Right ventricle myocardium inferior (tissue), 1 donor: Measurements from ENCODE around the gene KRT37. TPM values are rescaled to one million over a fixed set of nuclear protein-coding genes. Genes with fewer than 3 reads are reported as not detected.
"Not testable (repeated sequence)": the region's sequence is repeated elsewhere in the genome, so short reads cannot be mapped to it uniquely, and the experiment has no call there.

Source experiments
- ATAC-seq: fragments of 200-7000 bp; cut with Tn5 transposase; one replicate; pipeline ENCODE4 v1.9.1; 2020; ENCODE audit warnings: mild to moderate bottlenecking, moderate library complexity
- DNase-seq: peaks from one replicate; pipeline ENCODE4 v3.0.0; 2021; ENCODE audit errors: missing footprints
- intact Hi-C: fragments of 100-400 bp; cut with DNase I; formaldehyde crosslinking; loops from one replicate; pipeline ENCODE4 v1.11.0; 2022
- total RNA-seq: library from RNA; stranded (reverse); fragmentation: NEBNext Ultra II Directional; extraction: Animal tissue kit (Norgen Biotek cat#: 25700); gene quantifications from one replicate; pipeline ENCODE4 v1.2.1, GENCODE V29; 2021
- donor health status: DM: no; HTN: yes; CAD: no; lungs with severe emphysema.

KRT37 gene
- total RNA-seq, 1 donor from 2014 or later = not detected

- intact Hi-C loops = no loop called here
- ATAC-seq (no peak), DNase-seq (no peak)
Observed at GRCh38 chr17:41390411-41390938, 33.9 kb downstream of the KRT37 start.

DNA sequence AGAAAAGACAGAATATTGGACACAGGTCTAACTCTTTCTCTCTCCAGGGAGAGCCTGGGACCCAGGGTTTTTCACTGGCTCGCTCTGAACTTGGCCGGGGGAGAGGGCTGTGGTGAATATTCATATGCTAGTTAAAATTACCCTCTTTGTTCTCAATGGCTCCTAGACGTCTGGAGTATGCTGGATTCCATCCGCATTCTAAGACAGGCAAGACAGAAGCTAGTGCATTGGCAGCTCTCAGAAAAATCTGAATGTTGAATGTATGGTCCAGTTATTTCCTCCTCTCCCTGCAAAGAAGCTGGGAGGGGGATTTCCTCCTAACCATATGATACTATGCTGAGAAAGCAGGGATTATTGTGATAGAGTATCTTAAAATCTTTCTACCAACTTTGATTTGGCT is 36.7 kb downstream of the KRT37 start:
- DNase-seq (no peak), ATAC-seq (no peak)
- intact Hi-C loops = no loop called here

- intact Hi-C loops = no loop called here
- no peak for DNase-seq
- no peak for ATAC-seq
Observed at GRCh38 chr17:41386227-41386626, 38.2 kb downstream of the KRT37 start.

GRCh38 chr17:41383690-41384089 is 40.7 kb downstream of the KRT37 start:
- DNase-seq (no peak), ATAC-seq (no peak)
- intact Hi-C loops = no loop called here

DNA sequence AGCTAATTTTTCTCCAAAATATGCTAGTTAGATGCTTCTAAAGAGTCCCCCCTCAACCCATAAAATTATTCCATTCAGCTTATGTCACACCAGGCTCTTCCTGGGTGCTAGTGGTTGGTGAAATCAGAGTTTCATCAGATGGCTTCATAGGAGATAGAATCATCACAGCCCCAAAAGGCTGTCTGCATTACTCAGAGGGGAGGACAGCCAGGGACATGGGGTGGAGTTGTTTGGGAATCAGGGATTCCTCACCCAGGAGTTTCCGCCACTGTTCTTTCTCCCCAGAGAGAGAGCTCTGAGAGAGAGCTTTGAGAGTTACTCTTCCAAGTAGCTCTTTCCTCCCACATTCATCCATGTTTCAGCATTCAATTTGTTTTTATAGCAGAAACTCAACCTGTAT is 42.0 kb downstream of the KRT37 start:
- ATAC-seq (no peak), DNase-seq (no peak)
- intact Hi-C loops = no loop called here

DNA sequence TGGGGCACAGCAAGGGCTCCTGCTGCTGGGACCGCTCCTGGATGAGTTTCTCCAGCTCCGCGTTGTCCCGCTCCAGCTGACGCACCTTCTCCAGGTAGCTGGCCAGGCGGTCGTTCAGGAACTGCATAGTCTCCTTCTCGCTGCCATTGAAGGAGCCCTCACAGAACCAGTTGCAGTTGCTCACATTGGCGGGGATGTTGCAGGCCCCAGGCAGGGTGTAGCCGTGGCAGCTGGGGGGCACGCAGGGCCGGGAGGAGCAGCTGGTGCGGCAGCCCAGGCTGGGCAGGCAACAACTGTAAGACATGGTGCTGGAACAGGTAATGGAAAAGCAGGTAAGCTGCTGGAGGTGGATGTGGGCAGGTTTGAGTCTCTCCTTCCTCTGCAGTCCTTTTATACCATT is 42.4 kb downstream of the KRT37 start, which contains the start of gene KRT34:
Gene KRT34, minus strand, starts transcription at position 364 of the 400 bp plus-strand sequence. Its CDS starts 60 bp downstream, at position 304.
- ATAC-seq, DNase-seq, intact Hi-C loops: not testable (repeated sequence)

DNA sequence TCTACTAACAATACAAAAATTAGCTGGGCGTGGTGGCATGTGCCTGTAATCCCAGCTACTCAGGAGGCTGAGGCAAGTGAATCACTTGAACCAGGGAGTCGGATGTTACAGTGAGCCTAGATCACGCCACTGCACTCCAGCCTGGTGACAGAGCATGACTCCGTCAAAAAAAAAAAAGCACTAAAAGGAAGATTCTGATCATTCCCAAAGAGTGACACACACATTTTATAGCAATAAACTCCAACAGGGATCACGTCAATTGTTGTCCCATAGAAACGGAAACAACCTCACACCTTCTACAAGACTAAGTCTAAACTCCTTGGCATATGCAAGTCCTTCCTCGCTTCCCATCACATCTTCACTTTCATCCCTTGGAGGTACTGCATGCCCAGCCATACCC is 44.3 kb downstream of the KRT37 start:
- intact Hi-C loops, DNase-seq, ATAC-seq: not testable (repeated sequence)

GRCh38 chr17:41377546-41377945 is 46.8 kb downstream of the KRT37 start:
- intact Hi-C loops = no loop called here
- DNase-seq (no peak), ATAC-seq (no peak)

Other genes with a start within 250 kb of the KRT37 start
- gene KRTAP4-2, start 246.4 kb downstream of the KRT37 start, total RNA-seq = not detected
- gene KRTAP4-1, start 239.7 kb downstream of the KRT37 start, total RNA-seq = not detected
- gene KRTAP9-1, start 234.7 kb downstream of the KRT37 start, total RNA-seq = not detected
- not detected for gene KRTAP9-2, start 197.9 kb downstream of the KRT37 start, total RNA-seq
- gene KRTAP9-3, start 192.1 kb downstream of the KRT37 start, total RNA-seq = not detected
- not detected for gene KRTAP9-8, start 186.6 kb downstream of the KRT37 start, total RNA-seq
- gene KRTAP9-4, start 174.9 kb downstream of the KRT37 start, total RNA-seq = not detected
- not detected for gene KRTAP9-9, start 169.2 kb downstream of the KRT37 start, total RNA-seq
- gene KRTAP9-6, start 159.2 kb downstream of the KRT37 start, total RNA-seq = not detected
- gene KRTAP9-7, start 148.9 kb downstream of the KRT37 start, total RNA-seq = not detected
- not detected for gene KRTAP29-1, start 121.7 kb downstream of the KRT37 start, total RNA-seq
- gene KRTAP16-1, start 115.3 kb downstream of the KRT37 start, total RNA-seq = not detected
- not detected for gene KRTAP17-1, start 108.9 kb downstream of the KRT37 start, total RNA-seq
- gene KRT33A, start 73.8 kb downstream of the KRT37 start, total RNA-seq = not detected
- not detected for gene KRT33B, start 54.8 kb downstream of the KRT37 start, total RNA-seq
- not detected for gene KRT34, start 42.3 kb downstream of the KRT37 start, total RNA-seq
- gene KRT31, start 27.0 kb downstream of the KRT37 start, total RNA-seq = not detected
- gene KRT38, start 16.4 kb upstream of the KRT37 start, total RNA-seq = not detected
- gene KRT32, start 42.8 kb upstream of the KRT37 start, total RNA-seq = not detected
- not detected for gene KRT35, start 56.6 kb upstream of the KRT37 start, total RNA-seq
- gene KRT36, start 65.3 kb upstream of the KRT37 start, total RNA-seq = not detected
- not detected for gene KRT13, start 81.0 kb upstream of the KRT37 start, total RNA-seq
- not detected for gene KRT15, start 94.3 kb upstream of the KRT37 start, total RNA-seq
- gene KRT19, start 103.7 kb upstream of the KRT37 start, total RNA-seq = 1.4 TPM
- gene KRT9, start 147.5 kb upstream of the KRT37 start, total RNA-seq = not detected
- not detected for gene KRT14, start 162.3 kb upstream of the KRT37 start, total RNA-seq
- gene KRT16, start 188.2 kb upstream of the KRT37 start, total RNA-seq = not detected
- not detected for gene KRT17, start 200.0 kb upstream of the KRT37 start, total RNA-seq